Renal cortical epithelial cell (primary cell): ENCODE results near the gene RAB1A. TPM values are rescaled to one million over a fixed set of nuclear protein-coding genes. Genes with fewer than 3 reads are reported as not detected.

Experiments
- total RNA-seq: library from RNA; depleted of rRNA; stranded (reverse); fragments of >200 nt; gene quantifications from 2 replicates; pipeline ENCODE4 v1.2.3, GENCODE V29; 2014

The RAB1A gene
- total RNA-seq, 1 donor from 2014 or later = 218 TPM

Other genes with a start within 250 kb of the RAB1A start
- gene SLC1A4, start 140.7 kb downstream of the RAB1A start, total RNA-seq = 8.5 and 11.5 TPM in 2 replicates
- 3.6 and 19.1 TPM in 2 replicates for gene CEP68, start 73.7 kb downstream of the RAB1A start, total RNA-seq
- gene ACTR2, start 97.7 kb upstream of the RAB1A start, total RNA-seq = 147 and 222 TPM in 2 replicates